ENCODE results near the gene HSFX4.
"Not testable (repeated sequence)": the region's sequence is repeated elsewhere in the genome, so short reads cannot be mapped to it uniquely, and the experiment has no call there.

The HSFX4 gene

GRCh38 chrX:149933547-149933946 is 4.2 kb downstream of the HSFX4 start:
- not testable (repeated sequence) for H3K27ac ChIP-seq (replicated peaks); H3K4me3 ChIP-seq (replicated peaks; ENCODE audit: insufficient read depth, low read length); DNase-seq (ENCODE audit: low read depth in 1 of 2, low spot score in 1 of 2); H3K27me3 ChIP-seq (ENCODE audit: insufficient read depth, poor library complexity, severe bottlenecking)

DNA sequence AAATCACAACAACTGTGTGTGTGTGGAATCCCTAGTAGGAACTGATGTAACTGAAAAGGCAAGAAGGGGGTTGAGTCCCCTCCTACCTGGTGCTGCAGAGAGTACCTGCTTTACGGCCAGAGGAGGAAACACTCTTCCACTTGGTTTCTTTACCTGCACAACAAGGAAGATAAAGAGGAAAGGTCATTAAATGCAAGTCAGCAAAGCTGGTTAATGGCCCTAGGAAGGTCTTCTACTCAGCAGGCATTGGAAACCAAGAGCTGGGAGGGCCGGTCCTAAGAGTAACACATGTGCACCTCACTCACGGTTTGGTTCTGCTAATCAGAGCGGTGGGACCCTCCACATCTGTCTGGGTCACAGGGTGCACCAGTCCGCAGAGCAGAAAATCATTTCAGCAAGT is 8.0 kb downstream of the HSFX4 start:
- DNase-seq (ENCODE audit: low read depth in 1 of 2, low spot score in 1 of 2); H3K27me3 ChIP-seq (ENCODE audit: insufficient read depth, poor library complexity, severe bottlenecking): not testable (repeated sequence)
- Histone ChIP-seq H3K4me3 (replicated peaks; ENCODE audit: insufficient read depth, low read length) (peak overlapping the region; percentile 86), H3K27ac (replicated peaks) (peak overlapping the region; percentile 94)

DNA sequence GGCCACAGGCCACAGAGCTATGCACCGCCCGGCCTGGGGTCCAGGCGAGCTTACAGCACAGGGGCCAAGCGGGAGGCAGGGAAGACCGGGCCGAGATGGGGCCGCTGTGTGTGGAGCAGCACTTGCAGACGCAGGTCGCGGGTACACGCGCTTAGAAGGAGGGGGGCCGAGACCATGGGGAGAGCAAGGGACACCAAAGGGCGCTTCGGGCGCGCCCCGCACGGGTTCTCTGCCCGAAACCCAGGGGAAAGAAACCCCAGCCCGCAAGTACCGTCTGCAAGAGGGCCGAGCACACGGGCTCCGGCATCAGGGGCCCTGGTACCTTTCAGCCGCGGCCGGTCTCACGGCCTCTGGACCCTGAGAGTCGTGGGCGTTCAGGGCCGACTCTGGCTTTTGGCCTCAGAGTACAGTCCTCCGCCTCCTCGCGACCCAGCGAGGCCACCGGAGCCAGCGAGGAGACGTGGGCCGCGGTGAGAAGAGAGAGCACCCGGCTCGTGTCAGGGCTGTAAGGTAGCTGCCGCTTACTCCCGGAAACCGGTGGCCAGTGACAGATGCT is 8.6 kb downstream of the HSFX4 start:
- DNase-seq (ENCODE audit: low read depth in 1 of 2, low spot score in 1 of 2), result no peak
- peak overlapping the region; percentile 94 for H3K27ac ChIP-seq (replicated peaks)
- H3K4me3 ChIP-seq (replicated peaks; ENCODE audit: insufficient read depth, low read length), result peak overlapping the region; percentile 86

DNA sequence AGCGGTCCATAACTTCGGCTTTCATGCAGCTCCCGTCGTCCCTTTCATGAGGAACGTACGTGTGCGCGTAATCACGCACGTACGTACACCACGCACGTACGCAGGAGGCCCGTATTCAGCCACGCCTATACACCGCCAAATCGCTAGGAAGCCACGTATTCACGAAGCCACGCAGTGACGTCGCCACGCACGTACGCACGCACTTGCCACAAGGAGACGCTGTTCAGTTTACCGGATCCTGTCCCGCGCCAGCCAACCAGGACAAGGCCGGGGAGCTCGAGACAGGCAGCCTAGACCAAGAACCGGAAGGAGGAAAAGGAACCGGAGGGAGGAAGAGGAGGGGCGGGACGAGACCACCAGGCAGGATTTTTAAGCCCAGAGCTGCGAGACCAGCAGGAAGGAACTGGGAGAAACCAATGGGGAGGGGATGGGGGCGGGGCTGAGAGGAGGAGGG is 9.1 kb downstream of the HSFX4 start, which contains the start of gene EOLA2:
Gene EOLA2 (minus strand): TSS at position 65 of the 454 bp plus-strand sequence. CDS start 4,617 bp downstream, outside the sequence.
- DNase-seq (ENCODE audit: low read depth in 1 of 2, low spot score in 1 of 2), result peak; percentile 94 to 95

More for the DNA sequence above, 8.6 kb downstream of the HSFX4 start:
- H3K27me3 ChIP-seq (ENCODE audit: insufficient read depth, poor library complexity, severe bottlenecking), result no peaks in the 10 kb centered on the region
- TF ChIP-seq SPI1 (IDR thresholded peaks at IDR 0.05; ENCODE audit: borderline replicate concordance, low read depth), result no peak
- TF ChIP-seq CTCF (IDR thresholded peaks at IDR 0.05; ENCODE audit: insufficient read depth, low read length), result no peak
- no peak for TF ChIP-seq GABPA (IDR thresholded peaks at IDR 0.05; ENCODE audit: low read depth)
- TF ChIP-seq, protein P1, sequence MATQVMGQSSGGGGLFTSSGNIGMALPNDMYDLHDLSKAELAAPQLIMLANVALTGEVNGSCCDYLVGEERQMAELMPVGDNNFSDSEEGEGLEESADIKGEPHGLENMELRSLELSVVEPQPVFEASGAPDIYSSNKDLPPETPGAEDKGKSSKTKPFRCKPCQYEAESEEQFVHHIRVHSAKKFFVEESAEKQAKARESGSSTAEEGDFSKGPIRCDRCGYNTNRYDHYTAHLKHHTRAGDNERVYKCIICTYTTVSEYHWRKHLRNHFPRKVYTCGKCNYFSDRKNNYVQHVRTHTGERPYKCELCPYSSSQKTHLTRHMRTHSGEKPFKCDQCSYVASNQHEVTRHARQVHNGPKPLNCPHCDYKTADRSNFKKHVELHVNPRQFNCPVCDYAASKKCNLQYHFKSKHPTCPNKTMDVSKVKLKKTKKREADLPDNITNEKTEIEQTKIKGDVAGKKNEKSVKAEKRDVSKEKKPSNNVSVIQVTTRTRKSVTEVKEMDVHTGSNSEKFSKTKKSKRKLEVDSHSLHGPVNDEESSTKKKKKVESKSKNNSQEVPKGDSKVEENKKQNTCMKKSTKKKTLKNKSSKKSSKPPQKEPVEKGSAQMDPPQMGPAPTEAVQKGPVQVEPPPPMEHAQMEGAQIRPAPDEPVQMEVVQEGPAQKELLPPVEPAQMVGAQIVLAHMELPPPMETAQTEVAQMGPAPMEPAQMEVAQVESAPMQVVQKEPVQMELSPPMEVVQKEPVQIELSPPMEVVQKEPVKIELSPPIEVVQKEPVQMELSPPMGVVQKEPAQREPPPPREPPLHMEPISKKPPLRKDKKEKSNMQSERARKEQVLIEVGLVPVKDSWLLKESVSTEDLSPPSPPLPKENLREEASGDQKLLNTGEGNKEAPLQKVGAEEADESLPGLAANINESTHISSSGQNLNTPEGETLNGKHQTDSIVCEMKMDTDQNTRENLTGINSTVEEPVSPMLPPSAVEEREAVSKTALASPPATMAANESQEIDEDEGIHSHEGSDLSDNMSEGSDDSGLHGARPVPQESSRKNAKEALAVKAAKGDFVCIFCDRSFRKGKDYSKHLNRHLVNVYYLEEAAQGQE (IDR thresholded peaks at IDR 0.05; ENCODE audit: insufficient replicate concordance, low read depth), result no peak
- TF ChIP-seq POLR2AphosphoS5 (IDR thresholded peaks at IDR 0.05; ENCODE audit: low read depth), result no peak

DNA sequence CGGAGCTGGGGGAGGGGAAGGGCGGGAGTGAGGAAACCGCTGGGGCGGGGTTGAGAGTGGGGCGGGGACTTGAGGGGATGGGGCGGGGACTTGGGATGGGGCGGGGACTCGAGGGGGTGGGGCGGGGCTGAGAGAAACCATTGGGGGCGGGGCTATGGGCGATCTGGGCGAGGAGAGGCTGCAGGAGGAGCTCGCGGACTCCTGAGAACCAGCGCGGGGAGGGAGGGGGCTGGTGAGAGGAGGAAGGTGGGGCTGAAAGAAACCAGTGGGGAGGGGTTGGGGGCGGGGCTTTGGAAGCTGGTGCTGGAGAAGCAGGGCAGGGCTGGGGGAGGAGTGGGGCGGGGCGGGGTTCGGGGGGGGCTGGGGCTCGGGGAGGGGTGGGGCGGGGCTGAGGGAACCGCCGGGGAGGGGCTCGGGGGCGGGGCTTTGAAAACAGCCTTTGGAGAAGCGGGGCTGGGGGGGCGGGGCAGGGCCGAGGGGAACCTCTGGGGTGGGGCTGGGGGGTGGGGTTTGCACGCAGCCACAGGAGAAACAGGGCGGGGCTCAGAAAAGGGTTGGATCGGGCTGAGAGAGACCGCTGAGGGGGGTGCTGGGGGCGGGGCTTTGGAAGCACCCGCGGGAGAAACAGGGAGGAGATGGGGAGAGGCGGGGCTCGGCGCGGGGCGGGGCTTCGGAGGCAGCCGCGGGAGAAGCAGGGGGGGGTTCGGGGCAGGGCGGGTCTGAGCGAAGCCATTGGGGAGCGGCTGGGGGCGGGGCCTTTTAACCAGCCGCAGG is 9.7 kb downstream of the HSFX4 start:
- no peak for TF ChIP-seq GABPA (IDR thresholded peaks at IDR 0.05; ENCODE audit: low read depth)
- TF ChIP-seq, protein P1 (IDR thresholded peaks at IDR 0.05; ENCODE audit: insufficient replicate concordance, low read depth), result no peak
- no peak for TF ChIP-seq SPI1 (IDR thresholded peaks at IDR 0.05; ENCODE audit: borderline replicate concordance, low read depth)
- TF ChIP-seq CTCF (IDR thresholded peaks at IDR 0.05; ENCODE audit: insufficient read depth, low read length), result no peak
- TF ChIP-seq POLR2AphosphoS5 (IDR thresholded peaks at IDR 0.05; ENCODE audit: low read depth), result no peak
- H3K27me3 ChIP-seq (ENCODE audit: insufficient read depth, poor library complexity, severe bottlenecking), result no peaks in the 10 kb centered on the region
- peak; percentile 64 to 90 for DNase-seq (ENCODE audit: low read depth in 1 of 2, low spot score in 1 of 2)
- H3K4me3 ChIP-seq (replicated peaks; ENCODE audit: insufficient read depth, low read length), result peak overlapping the region; percentile 52
- H3K27ac ChIP-seq (replicated peaks), result peak overlapping the region; percentile 94

More for the DNA sequence above, 9.1 kb downstream of the HSFX4 start, which contains the start of gene EOLA2:
- Histone ChIP-seq H3K4me3 (replicated peaks; ENCODE audit: insufficient read depth, low read length) (peak within 1 kb of the TSS; percentile 86), H3K27me3 (ENCODE audit: insufficient read depth, poor library complexity, severe bottlenecking) (no peaks in the 10 kb centered on the region), H3K27ac (replicated peaks) (peak within 1 kb of the TSS; percentile 94)
- TF ChIP-seq POLR2AphosphoS5 (IDR thresholded peaks at IDR 0.05; ENCODE audit: low read depth) (peak; percentile 37; the same call in 1 of the 2 replicates), CTCF (IDR thresholded peaks at IDR 0.05; ENCODE audit: insufficient read depth, low read length) (peak; percentile 28), SPI1 (IDR thresholded peaks at IDR 0.05; ENCODE audit: borderline replicate concordance, low read depth) (peak; percentile 28; the same call in 1 of the 2 replicates), GABPA (IDR thresholded peaks at IDR 0.05; ENCODE audit: low read depth) (no peak)
